HG03342 (cell line): ENCODE data around the gene TXNRD2.
"Not testable (repeated sequence)": the region's sequence is repeated elsewhere in the genome, so short reads cannot be mapped to it uniquely, and the experiment has no call there.

Source experiments
- ATAC-seq: cut with Tn5 transposase; IDR thresholded peaks from one replicate; pipeline ENCODE4 v1.9.1; 2021; ENCODE audit warnings: mild to moderate bottlenecking, moderate library complexity; ENCODE audit not compliant: unreplicated experiment

TXNRD2 gene

DNA sequence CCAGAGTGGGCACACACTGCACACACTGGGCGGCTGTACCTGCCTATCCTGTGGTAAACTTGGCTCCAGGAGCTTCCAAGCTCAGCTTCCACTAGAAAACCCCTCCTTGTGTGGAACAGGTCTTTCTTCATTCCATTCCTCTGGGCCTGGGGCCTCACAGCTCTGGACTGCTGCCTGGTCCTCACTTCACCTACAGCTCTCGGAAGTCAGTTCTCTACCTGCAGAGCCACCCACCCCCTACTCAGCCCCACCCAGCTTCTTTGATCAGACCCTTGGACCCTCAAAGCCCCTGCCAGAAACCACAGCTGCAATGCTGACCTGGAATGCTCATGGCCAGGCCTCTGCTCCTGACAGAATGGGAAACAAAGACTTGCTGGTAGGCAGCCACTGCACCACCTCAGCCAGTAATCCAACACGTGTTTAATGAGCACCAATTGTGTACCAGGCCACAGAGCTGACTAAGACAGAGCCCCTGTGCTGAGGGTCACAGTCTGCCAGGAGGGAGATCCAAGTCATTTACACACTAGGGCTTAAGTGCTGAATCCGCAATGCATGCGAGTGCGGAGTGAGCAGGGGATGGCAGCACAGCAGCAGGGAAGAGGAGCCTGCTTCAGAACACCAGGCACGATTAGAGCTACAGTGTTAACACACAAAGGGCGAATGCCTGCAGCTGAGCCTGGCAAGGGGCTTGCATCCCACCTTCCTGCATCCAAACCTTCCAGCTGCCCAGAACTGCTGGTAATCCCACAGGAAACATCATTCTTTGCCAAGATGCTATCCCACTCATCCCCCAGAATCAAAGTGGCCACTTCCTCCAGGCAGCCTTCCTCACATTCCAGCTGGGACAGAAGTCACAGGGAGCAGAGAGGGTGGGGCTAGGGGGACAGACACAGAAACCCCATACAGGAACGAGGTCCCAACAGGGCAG, 91.5 kb downstream of the TXNRD2 start:
- no peak for ATAC-seq

GRCh38 chr22:19848298-19849224, 93.1 kb downstream of the TXNRD2 start:
- no peak for ATAC-seq

DNA sequence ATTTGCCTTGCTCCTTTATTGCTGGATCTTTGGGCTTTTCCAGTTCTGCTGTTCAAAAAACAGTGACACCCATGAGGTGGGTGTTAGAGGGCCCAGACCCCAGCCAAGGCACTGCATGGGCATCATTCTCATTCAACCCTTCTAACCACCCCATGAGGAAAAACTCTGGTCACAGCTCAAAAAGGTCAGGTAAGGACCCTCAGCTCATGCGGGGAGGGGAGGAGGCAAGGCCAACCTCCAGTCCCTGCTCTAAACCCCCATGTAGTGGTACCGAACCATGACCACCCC, 94.3 kb downstream of the TXNRD2 start:
- no peak for ATAC-seq

DNA sequence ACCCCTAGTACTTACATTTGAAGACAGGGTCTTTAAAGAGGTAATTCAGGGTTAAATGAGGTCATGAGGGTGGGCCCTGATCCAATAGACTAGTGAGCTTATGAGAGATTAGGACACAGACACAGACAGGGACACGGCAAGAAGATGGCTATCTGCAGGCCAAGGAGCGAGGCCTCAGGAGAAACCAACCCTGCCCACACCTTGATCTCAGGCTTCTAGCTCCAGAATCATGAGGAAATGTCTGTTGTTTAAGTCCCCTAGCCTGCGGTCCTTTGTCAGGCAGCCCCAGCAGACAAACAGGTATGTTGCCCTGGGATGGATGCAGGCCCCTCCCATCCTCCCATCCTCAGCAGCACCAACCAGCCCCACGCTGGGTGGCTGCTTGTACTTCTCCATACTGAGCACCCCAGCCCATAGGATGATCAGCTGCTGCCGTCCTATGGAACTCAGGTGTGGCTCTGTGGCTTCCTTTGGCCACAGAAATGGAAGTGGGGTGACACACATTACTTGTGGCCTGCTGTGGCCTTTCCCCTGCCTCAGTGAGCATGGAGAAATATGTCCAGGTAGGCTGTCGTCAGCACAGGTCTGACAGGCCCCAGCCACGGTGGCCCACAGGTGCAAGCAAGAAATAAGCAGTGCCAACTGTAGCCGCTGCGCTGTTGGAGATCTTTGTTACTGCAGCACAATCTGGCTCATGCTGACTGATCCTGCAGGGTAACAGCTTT, 94.8 kb downstream of the TXNRD2 start:
- ATAC-seq: no peak

GRCh38 chr22:19845054-19845722, 96.4 kb downstream of the TXNRD2 start:
- ATAC-seq: no peak

DNA sequence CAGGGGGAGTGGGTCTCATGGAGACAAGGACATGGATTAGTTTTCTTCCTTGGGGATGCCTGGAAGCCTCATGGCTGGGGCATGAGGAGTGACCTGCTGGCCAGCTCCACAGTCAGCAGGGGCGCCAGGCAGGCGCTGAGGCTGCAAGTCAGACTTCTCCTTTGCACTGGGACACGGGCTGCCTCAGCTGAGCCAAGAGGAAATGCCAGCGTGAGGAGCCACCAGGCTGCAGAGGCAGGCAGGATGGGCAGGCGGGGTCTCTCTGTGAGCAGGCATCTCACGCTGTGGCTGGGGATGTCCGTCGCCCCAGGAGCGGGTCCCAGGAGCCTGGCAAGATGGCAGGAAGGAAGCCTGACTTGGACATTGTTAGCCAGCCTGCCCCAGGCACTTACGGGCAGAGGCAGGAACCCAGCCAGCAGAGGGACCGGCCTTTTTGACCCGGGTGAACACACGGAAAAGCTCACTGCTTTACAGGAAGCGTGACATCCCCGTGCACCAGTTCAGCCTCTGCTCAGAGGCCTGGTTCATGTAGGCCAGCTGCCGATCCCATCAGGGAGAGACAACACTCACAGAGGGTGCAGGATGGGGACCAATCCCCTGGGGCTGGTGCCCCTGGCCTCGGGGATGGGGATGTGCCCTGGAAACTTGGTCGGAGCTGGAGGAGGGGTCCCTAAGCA, 97.1 kb downstream of the TXNRD2 start:
- ATAC-seq: no peak

- no peak for ATAC-seq
Observed at GRCh38 chr22:19843857-19844376, 97.7 kb downstream of the TXNRD2 start.

DNA sequence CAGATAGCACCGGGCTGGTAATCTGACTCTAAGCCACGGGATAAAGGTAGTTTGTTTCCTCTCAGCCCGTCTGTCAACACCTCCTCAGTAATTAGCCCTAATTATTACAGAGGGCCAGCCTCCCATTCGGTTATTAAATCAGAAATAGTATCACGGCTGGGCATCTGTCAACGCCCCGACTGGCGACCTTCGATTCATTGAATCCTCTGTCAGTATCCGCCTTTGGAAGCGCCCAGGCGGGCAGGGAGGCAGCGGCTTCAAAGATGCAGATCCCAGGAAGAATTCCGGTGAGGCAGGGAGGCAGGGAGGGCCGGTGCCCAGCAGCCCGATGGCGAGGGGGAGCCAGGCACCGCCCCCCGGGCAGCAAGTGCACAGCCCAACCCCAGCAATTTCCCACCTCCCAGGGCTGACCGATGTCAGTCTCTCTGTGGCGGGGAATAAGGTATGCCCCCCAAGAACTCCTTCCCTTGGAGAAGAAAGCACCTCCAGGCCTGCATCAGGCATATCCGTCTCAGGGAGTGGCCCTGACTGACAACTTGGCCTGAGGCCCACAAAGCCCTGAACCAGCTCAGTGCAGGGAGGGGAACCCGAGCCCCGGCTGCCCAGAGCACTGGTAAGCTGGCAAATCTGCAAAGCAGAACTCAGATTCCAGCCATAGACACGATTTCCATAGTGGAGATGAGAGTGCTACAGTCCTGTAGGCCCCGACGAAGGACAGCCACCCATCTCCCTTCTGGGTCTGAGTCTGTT, 98.3 kb downstream of the TXNRD2 start:
- ATAC-seq: no peak

DNA sequence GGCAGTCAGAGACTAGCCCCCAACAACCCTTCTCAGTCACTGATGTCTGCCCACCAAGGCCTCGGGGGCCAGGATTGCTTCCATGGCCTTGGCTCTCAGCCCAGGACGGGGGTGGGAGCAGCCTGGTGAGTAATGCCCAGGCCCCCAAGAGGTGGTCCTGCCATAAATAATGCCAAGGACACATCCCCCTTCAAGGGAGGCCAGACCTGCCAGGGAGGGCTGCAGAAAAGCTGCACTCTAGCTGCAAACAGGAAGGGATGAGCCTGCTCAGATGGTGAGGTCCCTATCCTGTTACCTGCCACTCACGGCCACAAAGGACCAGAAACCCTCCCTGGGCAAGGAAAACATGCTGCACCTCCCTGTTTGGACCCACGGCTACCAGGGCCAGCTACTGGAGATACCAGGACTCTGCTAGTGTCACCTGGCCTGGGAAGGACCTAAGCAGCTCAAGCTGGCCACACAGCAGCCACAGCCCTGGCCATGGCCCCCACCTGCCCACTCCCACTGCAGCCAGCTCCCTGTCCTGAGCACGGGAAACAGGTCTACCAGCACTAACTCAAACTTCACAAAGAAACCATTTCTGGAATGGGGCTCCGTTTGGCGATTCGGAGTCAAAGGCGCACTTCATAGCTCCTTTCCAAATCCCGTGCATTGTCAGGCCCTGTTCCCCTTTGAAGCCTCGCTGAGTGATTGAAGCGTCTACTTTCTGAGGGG, 99.1 kb downstream of the TXNRD2 start:
- no peak for ATAC-seq

- no peak for ATAC-seq
Observed at GRCh38 chr22:19841641-19842392, 99.8 kb downstream of the TXNRD2 start.

- no peak for ATAC-seq
Observed at GRCh38 chr22:19840955-19841640, 100.5 kb downstream of the TXNRD2 start.

GRCh38 chr22:19840059-19840458, 101.6 kb downstream of the TXNRD2 start:
- ATAC-seq: no peak

DNA sequence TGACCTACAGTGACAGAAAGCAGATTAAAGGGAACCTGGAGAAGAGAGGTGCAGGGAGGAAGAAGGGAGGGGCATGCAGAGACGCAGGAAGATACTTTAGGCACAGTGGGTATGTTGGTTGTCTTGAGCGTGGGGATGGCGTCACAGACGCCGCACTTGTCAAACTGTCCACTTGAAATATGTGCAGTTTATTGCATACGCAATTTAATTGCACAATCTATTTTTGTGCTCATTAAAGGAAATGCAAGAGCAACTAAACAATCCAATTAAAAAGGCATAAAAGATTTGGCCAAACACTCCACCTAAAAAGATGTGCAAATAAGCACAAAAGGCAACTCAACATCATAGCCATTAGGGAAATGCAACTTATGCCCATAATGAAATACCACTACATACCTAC, 103.7 kb downstream of the TXNRD2 start:
- no peak for ATAC-seq

- ATAC-seq: no peak
Observed at GRCh38 chr22:19836512-19836911, 105.1 kb downstream of the TXNRD2 start.

- ATAC-seq: no peak
Observed at GRCh38 chr22:19834599-19834998, 107.0 kb downstream of the TXNRD2 start.

DNA sequence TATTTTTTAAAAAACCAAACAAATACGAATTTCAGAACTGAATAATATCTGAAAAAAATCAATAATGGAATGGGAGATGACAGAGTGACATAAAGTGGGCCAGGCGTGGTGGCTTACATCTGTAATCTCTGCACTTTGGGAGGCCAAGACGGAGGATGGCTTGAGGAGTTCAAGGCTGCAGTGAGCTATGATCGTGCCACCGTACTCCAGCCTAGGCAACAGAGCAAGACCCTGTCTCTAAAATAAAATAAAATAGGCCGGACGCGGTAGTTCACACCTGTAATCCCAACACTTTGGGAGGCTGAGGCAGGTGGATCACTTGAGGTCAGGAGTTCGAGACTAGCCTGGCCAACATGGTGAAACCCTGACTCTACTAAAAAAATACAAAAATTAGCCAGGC, 108.3 kb downstream of the TXNRD2 start:
- not testable (repeated sequence) for ATAC-seq

DNA sequence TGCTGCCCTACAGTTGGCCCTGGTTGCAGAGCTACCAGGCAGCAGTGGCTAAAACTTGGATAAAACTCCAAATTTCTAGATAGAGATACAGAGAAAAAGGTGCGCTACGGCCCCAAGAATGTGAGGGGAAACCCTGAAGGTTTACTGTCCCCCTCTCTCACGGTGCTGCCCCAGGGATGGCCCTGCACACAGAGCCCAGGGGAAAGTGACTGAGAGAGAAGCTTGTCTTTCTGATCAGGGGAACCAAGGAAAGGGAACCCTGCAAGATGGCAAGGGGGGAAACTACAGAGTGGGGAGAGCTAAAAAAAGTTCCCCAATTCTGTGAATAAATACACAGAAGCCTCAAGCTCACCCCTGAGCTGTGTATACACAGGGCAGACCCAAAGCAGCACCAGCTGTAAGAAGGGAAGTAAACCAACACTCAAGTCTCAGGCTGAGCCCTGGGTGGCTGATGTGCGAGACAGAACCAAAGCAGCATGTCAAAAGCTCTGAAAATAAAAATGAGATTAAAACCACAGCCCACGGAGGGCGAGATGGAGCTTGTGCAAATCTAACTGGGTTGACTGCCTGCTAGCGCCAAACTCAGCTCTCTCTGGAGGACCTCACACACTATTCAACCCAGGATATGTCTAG, 109.0 kb downstream of the TXNRD2 start:
- ATAC-seq: no peak
